Endodermal cell (in vitro differentiated cells): Measurements from ENCODE around the gene CADM4. TPM values are rescaled to one million over a fixed set of nuclear protein-coding genes. Genes with fewer than 3 reads are reported as not detected.
A peak's percentile ranks its signal among the peaks of the same experiment; 100 is the strongest.

Experiments
- DNase-seq: peaks from one replicate; pipeline ENCODE4 v3.0.0-alpha.2; 2017
- H3K27ac ChIP-seq: 2 replicates; pipeline ENCODE4 v1.5.1; 2013; ENCODE audit warnings: mild to moderate bottlenecking, low read depth, low read length, moderate library complexity
- H3K27me3 ChIP-seq: 2 replicates; pipeline ENCODE4 v1.6.1; 2013; ENCODE audit warnings: mild to moderate bottlenecking, low read length, moderate library complexity; ENCODE audit not compliant: insufficient read depth, control insufficient read depth, poor library complexity, severe bottlenecking
- H3K36me3 ChIP-seq: 2 replicates; pipeline ENCODE4 v1.7.0; 2013; ENCODE audit warnings: mild to moderate bottlenecking, low read length, moderate library complexity; ENCODE audit not compliant: control insufficient read depth, insufficient read depth
- H3K4me1 ChIP-seq: one replicate; pipeline ENCODE4 v1.7.0; 2013; ENCODE audit warnings: low read length; ENCODE audit not compliant: control insufficient read depth, insufficient read depth
- H3K4me3 ChIP-seq: 2 replicates; pipeline ENCODE4 v1.5.1; 2013; ENCODE audit warnings: mild to moderate bottlenecking, low read length, moderate library complexity
- H3K9ac ChIP-seq: 2 replicates; pipeline ENCODE4 v1.6.1; 2013; ENCODE audit warnings: mild to moderate bottlenecking, low read length, moderate library complexity; ENCODE audit not compliant: poor library complexity, severe bottlenecking; ENCODE audit errors: extremely low read depth
- H3K9me3 ChIP-seq: 2 replicates; pipeline ENCODE4 v1.6.1; 2013; ENCODE audit warnings: mild to moderate bottlenecking, low read length, moderate library complexity; ENCODE audit not compliant: control insufficient read depth
- H3K27ac Mint-ChIP-seq: 2 replicates; pipeline ENCODE4 v1.8.0; 2020; ENCODE audit warnings: mixed read lengths
- H3K27me3 Mint-ChIP-seq: 2 replicates; pipeline ENCODE4 v1.8.0; 2021; ENCODE audit warnings: mild to moderate bottlenecking, mixed read lengths; ENCODE audit not compliant: insufficient read depth
- H3K36me3 Mint-ChIP-seq: 2 replicates; pipeline ENCODE4 v1.8.0; 2020; ENCODE audit warnings: low read depth, mixed read lengths
- H3K4me1 Mint-ChIP-seq: 2 replicates; pipeline ENCODE4 v1.8.0; 2020; ENCODE audit warnings: mixed read lengths
- H3K4me3 Mint-ChIP-seq: 2 replicates; pipeline ENCODE4 v1.8.0; 2020; ENCODE audit warnings: mild to moderate bottlenecking, moderate library complexity, mixed read lengths
- H3K9me3 Mint-ChIP-seq: 2 replicates; pipeline ENCODE4 v1.8.0; 2020; ENCODE audit warnings: mild to moderate bottlenecking, mixed read lengths
- WGBS, 2 experiments: methylation state at CpG; one replicate each; pipeline versions ENCODE4 v1.1.5 to v1.1.7; 2013; ENCODE audit warnings: missing lambda C conversion rate in 2 of 2, mixed read lengths in 1 of 2; ENCODE audit not compliant: insufficient coverage in 1 of 2, insufficient read length in 1 of 2; 5-methylcytosine and 5-hydroxymethylcytosine counted together
- total RNA-seq, 2 donors: library from RNA; stranded (reverse); fragmentation: NEBNext Ultra II Directional in 1 of 2; extraction: Animal tissue kit (Norgen Biotek cat#: 25700) in 1 of 2; gene quantifications; 2 replicates in 1 of 2; 3 replicates in 1 of 2; pipeline ENCODE4 v1.2.1, GENCODE V29; 2021
- TF ChIP-seq, protein P1 (sequence below): fragments of 200-600 bp; sonication (generic); conservative IDR thresholded peaks from 2 replicates; pipeline ENCODE4 v1.5.0; 2021; ENCODE audit warnings: antibody characterized with exemption, mild to moderate bottlenecking

Gene CADM4
- total RNA-seq, 2 donors from 2014 or later: 9.3 to 19.9 TPM

DNA sequence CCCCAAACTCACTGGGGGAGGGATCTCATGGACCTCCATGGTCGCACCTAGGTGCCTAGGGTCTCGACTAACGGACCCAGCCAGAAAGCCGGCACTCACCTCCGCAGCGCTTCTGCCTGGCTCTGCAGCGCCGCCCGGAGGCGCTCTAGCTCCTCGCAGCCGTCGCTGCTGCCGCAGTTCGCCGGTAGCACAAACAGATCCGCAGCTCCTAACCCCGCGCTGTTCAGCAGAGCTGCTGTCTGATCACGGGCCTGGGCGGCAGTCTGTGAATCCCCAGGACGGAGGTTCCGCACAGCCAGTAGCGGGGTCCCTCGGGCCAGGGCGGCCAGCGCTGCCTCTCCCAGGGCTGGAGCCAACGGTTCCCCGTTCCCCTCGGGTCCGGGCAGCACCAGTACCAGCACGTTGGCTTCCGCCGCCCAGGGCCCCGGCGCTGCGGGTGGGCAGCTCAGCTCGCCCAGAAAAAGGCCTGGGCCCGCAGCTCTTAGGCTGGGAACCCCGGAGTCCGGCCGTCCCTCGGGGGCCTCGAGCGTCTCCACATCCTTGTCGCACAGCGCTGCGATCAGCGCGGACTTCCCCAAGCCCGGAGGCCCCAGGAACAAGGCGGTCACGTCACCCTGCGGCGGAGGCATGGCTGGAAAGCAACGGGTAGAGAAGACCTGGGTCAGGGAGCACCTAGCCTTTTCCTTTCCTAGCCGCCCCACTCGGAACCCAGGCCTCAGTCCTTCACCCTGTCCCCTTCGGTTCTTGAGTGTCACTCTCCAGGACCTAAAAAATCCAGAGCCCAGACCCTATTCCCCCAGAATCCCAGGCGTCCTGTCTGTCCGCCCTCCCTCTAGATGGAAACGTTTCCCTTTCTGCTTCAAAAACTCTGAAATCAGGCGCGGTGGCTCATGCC lies 44.7 kb downstream of the CADM4 start:
- no peaks in the 10 kb centered on the region for H3K9me3 ChIP-seq
- DNase-seq: peak; percentile 92
- Mint-ChIP-seq H3K27ac (peak overlapping the region; percentile 99), H3K27me3 (no peaks in the 10 kb centered on the region), H3K4me1 (peaks cover 23% of the 10 kb centered on the region), H3K36me3 (peaks cover 43% of the 10 kb centered on the region), H3K4me3 (peak overlapping the region; percentile 89), H3K9me3 (no peaks in the 10 kb centered on the region)
- no peaks in the 10 kb centered on the region for H3K4me1 ChIP-seq
- peak overlapping the region; percentile 89 for H3K27ac ChIP-seq
- H3K27me3 ChIP-seq: no peaks in the 10 kb centered on the region
- 3 to 6% methylated on average over 43 to 64 of the region's 64 CpGs for WGBS, 2 experiments
- peak overlapping the region; percentile 94 for H3K4me3 ChIP-seq
- TF ChIP-seq, protein P1, sequence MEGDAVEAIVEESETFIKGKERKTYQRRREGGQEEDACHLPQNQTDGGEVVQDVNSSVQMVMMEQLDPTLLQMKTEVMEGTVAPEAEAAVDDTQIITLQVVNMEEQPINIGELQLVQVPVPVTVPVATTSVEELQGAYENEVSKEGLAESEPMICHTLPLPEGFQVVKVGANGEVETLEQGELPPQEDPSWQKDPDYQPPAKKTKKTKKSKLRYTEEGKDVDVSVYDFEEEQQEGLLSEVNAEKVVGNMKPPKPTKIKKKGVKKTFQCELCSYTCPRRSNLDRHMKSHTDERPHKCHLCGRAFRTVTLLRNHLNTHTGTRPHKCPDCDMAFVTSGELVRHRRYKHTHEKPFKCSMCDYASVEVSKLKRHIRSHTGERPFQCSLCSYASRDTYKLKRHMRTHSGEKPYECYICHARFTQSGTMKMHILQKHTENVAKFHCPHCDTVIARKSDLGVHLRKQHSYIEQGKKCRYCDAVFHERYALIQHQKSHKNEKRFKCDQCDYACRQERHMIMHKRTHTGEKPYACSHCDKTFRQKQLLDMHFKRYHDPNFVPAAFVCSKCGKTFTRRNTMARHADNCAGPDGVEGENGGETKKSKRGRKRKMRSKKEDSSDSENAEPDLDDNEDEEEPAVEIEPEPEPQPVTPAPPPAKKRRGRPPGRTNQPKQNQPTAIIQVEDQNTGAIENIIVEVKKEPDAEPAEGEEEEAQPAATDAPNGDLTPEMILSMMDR: peak; percentile 97
- peaks cover 57% of the 10 kb centered on the region for H3K36me3 ChIP-seq
- peak overlapping the region; percentile 95 for H3K9ac ChIP-seq

DNA sequence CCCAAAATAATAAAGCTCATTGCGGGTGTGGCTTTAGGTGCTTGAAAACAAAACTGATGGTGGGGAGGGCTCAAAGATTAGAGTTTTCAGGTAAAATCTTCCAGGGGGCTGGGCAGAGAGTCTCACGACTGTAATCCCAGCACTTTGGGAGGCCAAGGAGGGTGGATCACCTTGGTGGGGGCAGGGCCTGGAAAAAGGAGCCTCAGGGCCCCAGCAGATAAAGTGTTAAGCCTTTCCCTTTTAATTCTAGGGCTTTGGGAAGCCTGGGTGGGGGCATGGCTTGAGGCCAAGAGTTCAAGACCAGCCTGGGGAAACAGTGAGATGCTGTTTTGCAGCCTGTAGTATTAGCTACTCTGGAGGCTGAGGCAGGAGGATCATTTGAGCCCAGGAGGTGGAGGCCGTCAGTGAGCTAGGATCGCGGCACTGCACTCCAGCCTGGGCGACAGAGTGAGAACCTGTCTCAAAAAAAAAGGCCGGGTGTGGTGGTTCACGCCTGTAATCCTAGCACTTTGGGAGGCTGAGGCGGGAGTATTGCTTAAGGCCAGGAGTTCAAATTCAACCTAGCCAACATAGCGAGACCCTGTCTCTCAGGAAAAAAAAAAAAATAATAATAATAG lies 45.5 kb downstream of the CADM4 start:
- no peak overlapping the region for H3K27ac Mint-ChIP-seq
- TF ChIP-seq, protein P1: no peak
- peaks cover 23% of the 10 kb centered on the region for H3K4me1 Mint-ChIP-seq
- peak overlapping the region; percentile 89 for H3K4me3 Mint-ChIP-seq
- Histone ChIP-seq H3K27ac (no peak overlapping the region), H3K4me3 (peak overlapping the region; percentile 94), H3K27me3 (no peaks in the 10 kb centered on the region), H3K4me1 (no peaks in the 10 kb centered on the region), H3K36me3 (peaks cover 54% of the 10 kb centered on the region), H3K9ac (peak overlapping the region; percentile 95), H3K9me3 (no peaks in the 10 kb centered on the region)
- peaks cover 45% of the 10 kb centered on the region for H3K36me3 Mint-ChIP-seq
- H3K27me3 Mint-ChIP-seq: no peaks in the 10 kb centered on the region
- DNase-seq: no peak
- WGBS, 2 experiments: 95 to 100% methylated on average over 4 to 10 of the region's 10 CpGs
- H3K9me3 Mint-ChIP-seq: no peaks in the 10 kb centered on the region

DNA sequence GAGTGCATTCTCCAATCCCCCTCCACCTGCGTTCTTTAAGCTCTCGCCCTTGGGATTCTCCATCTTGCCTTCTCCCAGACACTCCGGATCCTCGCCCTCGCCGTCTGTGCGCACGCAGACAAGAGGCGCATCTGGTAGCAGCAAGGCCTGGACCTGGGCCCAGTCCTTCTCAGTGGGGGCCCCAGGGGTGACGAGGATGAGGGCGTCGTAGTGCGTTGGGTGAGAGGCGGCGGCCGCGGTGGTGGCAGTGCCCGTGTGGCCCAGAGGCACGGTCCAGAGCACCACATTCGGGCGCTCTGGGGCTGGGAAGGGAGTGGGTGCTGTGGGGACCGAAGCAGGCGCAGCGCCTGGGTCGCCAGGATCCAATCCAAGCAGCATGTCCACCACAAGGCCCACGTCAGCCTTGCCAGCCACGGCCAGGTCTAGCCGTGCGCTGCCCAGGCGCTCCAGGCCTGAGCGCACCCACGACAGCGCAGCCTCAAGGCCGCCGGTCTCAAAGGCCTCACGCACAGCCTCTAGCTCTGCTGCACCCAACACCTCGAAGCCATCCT lies 46.8 kb downstream of the CADM4 start:
- Mint-ChIP-seq H3K4me3 (no peak overlapping the region), H3K4me1 (peaks cover 22% of the 10 kb centered on the region), H3K27me3 (no peaks in the 10 kb centered on the region), H3K27ac (no peak overlapping the region), H3K36me3 (peaks cover 45% of the 10 kb centered on the region), H3K9me3 (no peaks in the 10 kb centered on the region)
- Histone ChIP-seq H3K9ac (no peak overlapping the region), H3K36me3 (peaks cover 46% of the 10 kb centered on the region), H3K27ac (no peak overlapping the region), H3K4me1 (no peaks in the 10 kb centered on the region), H3K4me3 (no peak overlapping the region), H3K9me3 (no peaks in the 10 kb centered on the region), H3K27me3 (no peaks in the 10 kb centered on the region)
- no peak for DNase-seq
- TF ChIP-seq, protein P1: no peak
- WGBS, 2 experiments: 96 to 98% methylated on average over 17 to 37 of the region's 37 CpGs
